ENCODE results near the gene IRF9. TPM values are rescaled to one million over a fixed set of nuclear protein-coding genes. Genes with fewer than 3 reads are reported as not detected.
A peak's percentile ranks its signal among the peaks of the same experiment; 100 is the strongest.

The IRF9 gene
- total and polyA plus RNA-seq, 2 of the 13 experiments (the other 11 are each of a cell fraction or from before 2014, with no cell fraction given), result 14.9 to 49.7 TPM

DNA sequence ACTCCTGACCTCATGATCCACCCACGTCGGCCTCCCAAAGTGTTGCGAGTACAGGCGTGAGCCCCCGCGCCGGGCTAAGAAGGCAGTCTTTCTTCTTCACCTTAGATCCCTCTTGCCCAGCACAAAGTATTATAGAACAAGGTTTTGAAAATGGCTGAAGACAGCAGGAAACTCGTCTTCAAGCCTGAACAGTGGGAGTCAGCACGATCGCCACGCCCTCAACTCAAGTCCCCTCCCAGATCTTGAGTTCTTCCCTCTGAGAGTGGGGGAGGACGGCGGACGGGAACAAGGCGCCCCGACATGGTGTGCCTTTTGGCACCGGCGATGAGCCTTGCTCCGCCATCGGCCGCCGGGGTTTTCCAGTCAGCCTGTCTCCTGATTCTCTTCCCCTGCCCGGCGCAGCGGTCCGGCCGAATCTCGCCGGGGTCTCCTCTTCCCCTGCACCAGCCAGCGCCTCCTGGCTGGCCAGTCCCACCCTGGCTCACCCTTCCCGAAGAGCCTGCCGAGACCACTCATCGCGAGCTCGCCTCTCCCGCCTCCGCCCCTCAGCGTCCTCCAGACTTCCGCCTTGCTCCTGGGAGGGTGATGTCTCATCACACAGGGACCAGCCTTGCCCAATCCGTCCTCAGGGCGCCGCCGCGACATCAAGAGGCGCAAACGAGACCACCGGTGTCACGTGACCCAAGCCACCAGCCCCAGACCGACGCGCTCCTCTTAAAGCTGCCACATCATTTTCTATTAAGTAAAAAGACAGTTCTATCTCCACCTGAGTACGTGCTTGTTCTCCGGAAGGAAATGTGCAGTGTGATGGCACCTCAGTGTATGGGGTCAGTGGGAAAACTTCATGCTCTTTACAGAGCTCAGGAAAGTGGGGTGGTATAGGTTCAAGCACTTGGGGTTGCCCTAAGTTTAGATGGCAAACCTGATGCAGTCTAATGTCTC, 52.1 kb downstream of the IRF9 start, which contains the start of gene CHMP4A (continued):
- TF ChIP-seq, protein P1, sequence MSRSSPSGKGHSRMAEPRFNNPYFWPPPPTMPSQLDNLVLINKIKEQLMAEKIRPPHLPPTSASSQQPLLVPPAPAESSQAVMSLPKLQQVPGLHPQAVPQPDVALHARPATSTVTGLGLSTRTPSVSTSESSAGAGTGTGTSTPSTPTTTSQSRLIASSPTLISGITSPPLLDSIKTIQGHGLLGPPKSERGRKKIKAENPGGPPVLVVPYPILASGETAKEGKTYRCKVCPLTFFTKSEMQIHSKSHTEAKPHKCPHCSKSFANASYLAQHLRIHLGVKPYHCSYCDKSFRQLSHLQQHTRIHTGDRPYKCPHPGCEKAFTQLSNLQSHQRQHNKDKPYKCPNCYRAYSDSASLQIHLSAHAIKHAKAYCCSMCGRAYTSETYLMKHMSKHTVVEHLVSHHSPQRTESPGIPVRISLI (CRISPR knock-in tag; IDR thresholded peaks at IDR 0.05; ENCODE audit: borderline replicate concordance), result peak; percentile 77; the same call in 1 of the 2 replicates
- TF ChIP-seq, protein P2, sequence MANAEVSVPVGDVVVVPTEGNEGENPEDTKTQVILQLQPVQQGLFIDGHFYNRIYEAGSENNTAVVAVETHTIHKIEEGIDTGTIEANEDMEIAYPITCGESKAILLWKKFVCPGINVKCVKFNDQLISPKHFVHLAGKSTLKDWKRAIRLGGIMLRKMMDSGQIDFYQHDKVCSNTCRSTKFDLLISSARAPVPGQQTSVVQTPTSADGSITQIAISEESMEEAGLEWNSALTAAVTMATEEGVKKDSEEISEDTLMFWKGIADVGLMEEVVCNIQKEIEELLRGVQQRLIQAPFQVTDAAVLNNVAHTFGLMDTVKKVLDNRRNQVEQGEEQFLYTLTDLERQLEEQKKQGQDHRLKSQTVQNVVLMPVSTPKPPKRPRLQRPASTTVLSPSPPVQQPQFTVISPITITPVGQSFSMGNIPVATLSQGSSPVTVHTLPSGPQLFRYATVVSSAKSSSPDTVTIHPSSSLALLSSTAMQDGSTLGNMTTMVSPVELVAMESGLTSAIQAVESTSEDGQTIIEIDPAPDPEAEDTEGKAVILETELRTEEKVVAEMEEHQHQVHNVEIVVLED (CRISPR knock-in tag; IDR thresholded peaks at IDR 0.05; ENCODE audit: borderline replicate concordance), result peak; percentile 92
- peak; percentile 96 for TF ChIP-seq TBX2 (CRISPR knock-in tag; IDR thresholded peaks at IDR 0.05; ENCODE audit: borderline replicate concordance)
- no peak for TF ChIP-seq ZNF674 (CRISPR knock-in tag; IDR thresholded peaks at IDR 0.05; ENCODE audit: low read depth)
- peak; percentile 99 for TF ChIP-seq ZNF546 (CRISPR knock-in tag; conservative IDR thresholded peaks at IDR 0.05)
- TF ChIP-seq EP300 (IDR thresholded peaks at IDR 0.05; ENCODE audit: low read depth in 2 of 2, low read length in 2 of 2), result peak in 1 of 2 experiments; percentile 40; a peak in 3 of 4 replicates
- TF ChIP-seq EP300 (CRISPR knock-in tag; IDR thresholded peaks at IDR 0.05; ENCODE audit: borderline replicate concordance), result no peak; the same call in none of the 2 replicates
- peak; percentile 98 for TF ChIP-seq DMAP1 (CRISPR knock-in tag; IDR thresholded peaks at IDR 0.05)
- TF ChIP-seq AGO1 (IDR thresholded peaks at IDR 0.05; ENCODE audit: low read depth, low read length, poor library complexity, severe bottlenecking), result peak; percentile 94
- peak; percentile 98 for TF ChIP-seq NFATC3 (CRISPR knock-in tag; IDR thresholded peaks at IDR 0.05)
- TF ChIP-seq, protein P3, sequence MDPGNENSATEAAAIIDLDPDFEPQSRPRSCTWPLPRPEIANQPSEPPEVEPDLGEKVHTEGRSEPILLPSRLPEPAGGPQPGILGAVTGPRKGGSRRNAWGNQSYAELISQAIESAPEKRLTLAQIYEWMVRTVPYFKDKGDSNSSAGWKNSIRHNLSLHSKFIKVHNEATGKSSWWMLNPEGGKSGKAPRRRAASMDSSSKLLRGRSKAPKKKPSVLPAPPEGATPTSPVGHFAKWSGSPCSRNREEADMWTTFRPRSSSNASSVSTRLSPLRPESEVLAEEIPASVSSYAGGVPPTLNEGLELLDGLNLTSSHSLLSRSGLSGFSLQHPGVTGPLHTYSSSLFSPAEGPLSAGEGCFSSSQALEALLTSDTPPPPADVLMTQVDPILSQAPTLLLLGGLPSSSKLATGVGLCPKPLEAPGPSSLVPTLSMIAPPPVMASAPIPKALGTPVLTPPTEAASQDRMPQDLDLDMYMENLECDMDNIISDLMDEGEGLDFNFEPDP (CRISPR knock-in tag; conservative IDR thresholded peaks at IDR 0.05), result no peak
- TF ChIP-seq, protein P4, sequence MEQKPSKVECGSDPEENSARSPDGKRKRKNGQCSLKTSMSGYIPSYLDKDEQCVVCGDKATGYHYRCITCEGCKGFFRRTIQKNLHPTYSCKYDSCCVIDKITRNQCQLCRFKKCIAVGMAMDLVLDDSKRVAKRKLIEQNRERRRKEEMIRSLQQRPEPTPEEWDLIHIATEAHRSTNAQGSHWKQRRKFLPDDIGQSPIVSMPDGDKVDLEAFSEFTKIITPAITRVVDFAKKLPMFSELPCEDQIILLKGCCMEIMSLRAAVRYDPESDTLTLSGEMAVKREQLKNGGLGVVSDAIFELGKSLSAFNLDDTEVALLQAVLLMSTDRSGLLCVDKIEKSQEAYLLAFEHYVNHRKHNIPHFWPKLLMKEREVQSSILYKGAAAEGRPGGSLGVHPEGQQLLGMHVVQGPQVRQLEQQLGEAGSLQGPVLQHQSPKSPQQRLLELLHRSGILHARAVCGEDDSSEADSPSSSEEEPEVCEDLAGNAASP (CRISPR knock-in tag; IDR thresholded peaks at IDR 0.05; ENCODE audit: borderline replicate concordance), result peak; percentile 81
- TF ChIP-seq ZNF879 (CRISPR knock-in tag; IDR thresholded peaks at IDR 0.05), result no peak; the same call in 1 of the 2 replicates
- TF ChIP-seq ZNF614 (CRISPR knock-in tag; IDR thresholded peaks at IDR 0.05; ENCODE audit: borderline replicate concordance), result peak; percentile 98
- TF ChIP-seq, protein P5, sequence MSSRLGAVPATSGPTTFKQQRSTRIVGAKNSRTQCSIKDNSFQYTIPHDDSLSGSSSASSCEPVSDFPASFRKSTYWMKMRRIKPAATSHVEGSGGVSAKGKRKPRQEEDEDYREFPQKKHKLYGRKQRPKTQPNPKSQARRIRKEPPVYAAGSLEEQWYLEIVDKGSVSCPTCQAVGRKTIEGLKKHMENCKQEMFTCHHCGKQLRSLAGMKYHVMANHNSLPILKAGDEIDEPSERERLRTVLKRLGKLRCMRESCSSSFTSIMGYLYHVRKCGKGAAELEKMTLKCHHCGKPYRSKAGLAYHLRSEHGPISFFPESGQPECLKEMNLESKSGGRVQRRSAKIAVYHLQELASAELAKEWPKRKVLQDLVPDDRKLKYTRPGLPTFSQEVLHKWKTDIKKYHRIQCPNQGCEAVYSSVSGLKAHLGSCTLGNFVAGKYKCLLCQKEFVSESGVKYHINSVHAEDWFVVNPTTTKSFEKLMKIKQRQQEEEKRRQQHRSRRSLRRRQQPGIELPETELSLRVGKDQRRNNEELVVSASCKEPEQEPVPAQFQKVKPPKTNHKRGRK (CRISPR knock-in tag; IDR thresholded peaks at IDR 0.05), result peak; percentile 48; the same call in 1 of the 2 replicates
- peak; percentile 98 for TF ChIP-seq KDM5A (IDR thresholded peaks at IDR 0.05; ENCODE audit: borderline replicate concordance, low read length)
- TF ChIP-seq, protein P6, sequence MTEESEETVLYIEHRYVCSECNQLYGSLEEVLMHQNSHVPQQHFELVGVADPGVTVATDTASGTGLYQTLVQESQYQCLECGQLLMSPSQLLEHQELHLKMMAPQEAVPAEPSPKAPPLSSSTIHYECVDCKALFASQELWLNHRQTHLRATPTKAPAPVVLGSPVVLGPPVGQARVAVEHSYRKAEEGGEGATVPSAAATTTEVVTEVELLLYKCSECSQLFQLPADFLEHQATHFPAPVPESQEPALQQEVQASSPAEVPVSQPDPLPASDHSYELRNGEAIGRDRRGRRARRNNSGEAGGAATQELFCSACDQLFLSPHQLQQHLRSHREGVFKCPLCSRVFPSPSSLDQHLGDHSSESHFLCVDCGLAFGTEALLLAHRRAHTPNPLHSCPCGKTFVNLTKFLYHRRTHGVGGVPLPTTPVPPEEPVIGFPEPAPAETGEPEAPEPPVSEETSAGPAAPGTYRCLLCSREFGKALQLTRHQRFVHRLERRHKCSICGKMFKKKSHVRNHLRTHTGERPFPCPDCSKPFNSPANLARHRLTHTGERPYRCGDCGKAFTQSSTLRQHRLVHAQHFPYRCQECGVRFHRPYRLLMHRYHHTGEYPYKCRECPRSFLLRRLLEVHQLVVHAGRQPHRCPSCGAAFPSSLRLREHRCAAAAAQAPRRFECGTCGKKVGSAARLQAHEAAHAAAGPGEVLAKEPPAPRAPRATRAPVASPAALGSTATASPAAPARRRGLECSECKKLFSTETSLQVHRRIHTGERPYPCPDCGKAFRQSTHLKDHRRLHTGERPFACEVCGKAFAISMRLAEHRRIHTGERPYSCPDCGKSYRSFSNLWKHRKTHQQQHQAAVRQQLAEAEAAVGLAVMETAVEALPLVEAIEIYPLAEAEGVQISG (CRISPR knock-in tag; IDR thresholded peaks at IDR 0.05), result peak; percentile 98

All from HepG2 (cell line).